ENCODE results near the gene FFAR1.

The FFAR1 gene, protein sequence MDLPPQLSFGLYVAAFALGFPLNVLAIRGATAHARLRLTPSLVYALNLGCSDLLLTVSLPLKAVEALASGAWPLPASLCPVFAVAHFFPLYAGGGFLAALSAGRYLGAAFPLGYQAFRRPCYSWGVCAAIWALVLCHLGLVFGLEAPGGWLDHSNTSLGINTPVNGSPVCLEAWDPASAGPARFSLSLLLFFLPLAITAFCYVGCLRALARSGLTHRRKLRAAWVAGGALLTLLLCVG (N-terminal part only)

DNA sequence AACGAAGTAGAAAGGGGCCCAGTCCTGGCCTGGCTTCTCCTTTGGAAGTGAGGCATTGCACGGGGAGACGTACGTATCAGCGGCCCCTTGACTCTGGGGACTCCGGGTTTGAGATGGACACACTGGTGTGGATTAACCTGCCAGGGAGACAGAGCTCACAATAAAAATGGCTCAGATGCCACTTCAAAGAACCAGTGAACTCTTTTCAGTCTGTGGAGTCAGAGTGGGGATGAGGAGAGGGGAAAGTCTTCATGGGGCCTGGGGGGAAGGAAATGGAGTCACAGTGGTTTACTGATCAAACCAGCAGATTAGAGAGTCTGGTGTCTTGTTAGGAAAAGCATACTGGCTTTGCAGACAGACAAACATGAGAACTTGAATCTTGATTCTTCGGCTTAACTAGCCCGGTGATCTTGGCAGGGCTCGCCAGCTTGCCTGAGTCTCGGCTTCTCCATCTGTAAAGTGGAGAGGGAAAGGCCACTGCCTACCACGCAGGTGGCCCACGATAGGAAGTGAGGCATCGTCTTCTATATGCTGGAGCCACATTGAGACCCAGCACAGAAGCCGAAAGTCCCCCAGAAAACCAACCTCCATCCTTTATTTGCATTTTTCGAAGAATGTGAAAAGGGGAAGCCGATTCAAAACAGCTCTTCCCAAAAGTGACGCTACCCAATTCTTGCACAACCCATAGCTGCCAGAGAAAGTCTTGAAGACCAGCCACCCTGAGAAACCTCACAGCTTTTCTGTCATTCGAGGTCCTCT lies at the start of gene FFAR1:
FFAR1 (plus strand) TSS at position 732 of the 759 bp plus-strand sequence. CDS start 3,650 bp downstream, outside the sequence.
- DNase-seq = peak in 2 of 56 donors; percentile 2 to 25

DNA sequence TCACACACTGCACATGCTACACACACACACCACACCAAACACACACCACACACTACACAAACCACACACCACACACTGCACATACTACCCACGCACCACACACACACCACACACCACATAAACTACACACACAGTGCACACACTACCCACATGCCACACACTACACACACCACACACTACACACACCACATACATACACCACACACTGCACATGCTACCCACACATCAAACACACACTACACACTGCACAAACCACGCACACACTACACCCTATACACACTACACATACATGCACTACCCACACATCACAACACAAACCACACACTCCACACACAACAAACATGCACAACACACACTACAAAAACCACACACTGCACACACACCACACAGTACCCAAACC lies 49.8 kb upstream of the FFAR1 start:
- DNase-seq = no peak

DNA sequence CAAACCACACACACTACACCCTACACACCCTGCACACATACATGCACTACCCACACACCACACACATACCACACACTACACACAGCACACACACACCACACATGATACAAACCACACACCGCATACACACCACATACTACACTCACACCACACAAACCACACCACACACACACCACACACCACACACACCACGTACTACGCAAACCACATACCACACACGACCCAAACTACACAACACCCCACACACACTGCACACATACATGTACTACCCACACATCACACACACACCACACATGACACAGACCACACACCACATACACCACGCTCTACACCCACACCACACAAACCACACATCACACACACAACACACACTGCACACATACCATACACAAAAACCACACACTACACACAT lies 49.1 kb upstream of the FFAR1 start:
- no peak for DNase-seq

DNA sequence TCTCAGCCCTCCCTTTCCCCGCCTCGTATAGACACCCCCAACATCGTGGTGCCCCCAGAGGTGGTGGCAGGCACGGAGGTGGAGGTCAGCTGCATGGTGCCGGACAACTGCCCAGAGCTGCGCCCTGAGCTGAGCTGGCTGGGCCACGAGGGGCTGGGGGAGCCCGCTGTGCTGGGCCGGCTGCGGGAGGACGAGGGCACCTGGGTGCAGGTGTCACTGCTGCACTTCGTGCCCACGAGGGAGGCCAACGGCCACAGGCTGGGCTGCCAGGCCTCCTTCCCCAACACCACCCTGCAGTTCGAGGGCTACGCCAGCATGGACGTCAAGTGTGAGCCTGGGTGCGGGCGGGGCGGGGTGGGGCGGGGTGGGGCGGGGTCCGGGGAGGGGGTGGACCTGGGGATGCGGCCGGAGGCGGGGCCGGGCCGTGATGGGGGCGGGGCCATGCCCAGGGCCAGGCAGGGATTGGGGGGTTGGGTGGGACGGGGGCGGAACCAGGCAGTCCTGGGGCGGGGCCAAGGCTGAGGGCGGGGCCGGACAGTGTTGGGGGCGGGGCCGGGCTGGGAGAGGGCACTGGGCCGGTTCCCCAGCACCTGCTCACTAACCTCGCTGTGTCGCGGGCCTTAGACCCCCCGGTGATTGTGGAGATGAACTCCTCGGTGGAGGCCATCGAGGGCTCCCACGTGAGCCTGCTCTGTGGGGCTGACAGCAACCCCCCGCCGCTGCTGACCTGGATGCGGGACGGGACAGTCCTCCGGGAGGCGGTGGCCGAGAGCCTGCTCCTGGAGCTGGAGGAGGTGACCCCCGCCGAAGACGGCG lies 48.0 kb upstream of the FFAR1 start:
- DNase-seq = peak in 44 of 56 donors; percentile 17 to 82 (median 54)

DNA sequence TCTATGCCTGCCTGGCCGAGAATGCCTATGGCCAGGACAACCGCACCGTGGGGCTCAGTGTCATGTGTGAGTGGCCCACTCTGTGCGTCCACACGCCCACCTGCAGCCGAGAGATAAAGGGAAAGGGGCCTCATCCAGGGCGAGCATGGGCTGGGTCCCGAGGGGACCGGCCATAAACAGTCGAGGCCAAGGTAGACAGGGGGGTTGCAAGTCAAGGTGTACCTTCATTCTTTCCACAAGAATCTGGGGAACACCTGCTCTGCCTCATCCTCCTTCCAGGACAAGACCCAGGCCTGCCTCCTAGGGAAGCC lies 47.4 kb upstream of the FFAR1 start:
- no peak for DNase-seq

DNA sequence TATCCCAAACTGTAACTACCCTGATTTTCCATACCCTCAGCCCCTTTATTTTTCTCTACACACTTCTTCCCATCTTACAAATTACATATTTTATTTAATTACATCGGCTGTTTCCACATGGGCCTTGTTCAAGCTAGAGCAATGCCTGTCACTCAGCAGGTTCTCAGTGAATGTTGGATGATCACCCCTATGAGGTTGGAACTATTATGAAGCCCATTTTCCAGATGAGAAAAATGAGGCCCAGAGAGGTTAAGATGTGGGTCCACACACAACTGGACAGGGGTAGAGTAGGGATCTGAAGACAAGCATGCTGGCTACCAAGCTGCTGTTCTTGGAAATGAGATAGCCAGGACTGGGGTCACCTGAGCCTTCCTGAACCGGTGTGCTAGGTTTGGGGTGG lies 45.7 kb upstream of the FFAR1 start:
- DNase-seq = no peak

DNA sequence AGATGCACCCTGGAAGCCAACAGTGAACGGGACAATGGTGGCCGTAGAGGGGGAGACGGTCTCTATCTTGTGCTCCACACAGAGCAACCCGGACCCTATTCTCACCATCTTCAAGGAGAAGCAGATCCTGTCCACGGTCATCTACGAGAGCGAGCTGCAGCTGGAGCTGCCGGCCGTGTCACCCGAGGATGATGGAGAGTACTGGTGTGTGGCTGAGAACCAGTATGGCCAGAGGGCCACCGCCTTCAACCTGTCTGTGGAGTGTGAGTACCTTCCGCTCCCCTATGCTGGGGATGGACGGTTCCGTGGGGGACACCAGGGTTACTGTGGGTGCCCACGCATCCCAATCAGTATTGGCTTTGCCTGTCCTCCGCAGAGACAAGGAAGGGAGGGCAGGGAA lies 45.3 kb upstream of the FFAR1 start:
- DNase-seq = no peak

DNA sequence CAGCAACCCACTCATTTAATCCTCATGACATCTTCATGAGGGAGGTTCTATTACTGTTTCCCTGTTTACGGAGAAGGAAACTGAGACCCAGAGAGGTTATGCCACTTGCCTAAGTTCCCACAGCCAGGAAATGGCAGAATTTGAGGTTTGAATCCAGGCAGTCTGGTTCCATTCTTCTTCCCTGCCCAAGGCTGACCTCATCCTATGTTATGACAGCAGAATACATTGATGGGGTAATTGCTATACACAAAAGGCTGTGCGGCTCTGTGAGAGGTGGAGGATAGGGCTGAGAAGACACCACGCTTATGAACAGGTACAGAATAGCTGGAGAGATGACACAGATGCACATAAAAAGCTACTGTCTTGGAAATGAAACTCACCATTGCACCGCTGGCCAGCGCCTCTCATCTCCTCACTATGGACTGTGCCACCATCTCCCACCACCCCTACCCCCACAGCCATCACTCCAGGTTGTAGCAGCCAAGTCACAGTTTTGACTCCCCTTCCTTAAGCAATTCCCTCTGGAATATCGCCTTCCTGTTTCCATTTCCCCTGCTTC lies 44.3 kb upstream of the FFAR1 start:
- no peak for DNase-seq

DNA sequence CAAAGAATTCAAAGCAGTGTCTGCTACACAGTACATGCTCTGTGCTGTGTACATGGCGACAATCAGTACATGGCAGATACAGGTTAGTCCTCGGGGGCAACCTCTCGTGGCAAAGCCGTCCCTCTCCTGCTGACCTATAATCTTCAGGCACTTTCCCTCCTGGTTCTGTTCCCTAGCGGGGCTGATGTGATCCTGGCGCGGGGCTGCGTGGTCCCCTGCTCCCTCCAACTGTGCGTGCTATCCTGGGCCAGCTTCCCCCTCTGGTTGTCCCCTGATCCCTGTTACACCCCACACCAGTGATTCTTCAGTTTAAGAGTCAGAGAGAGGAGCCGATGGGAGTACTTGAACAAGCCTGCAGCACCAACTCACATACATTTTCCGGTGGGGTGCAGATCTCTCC lies 43.7 kb upstream of the FFAR1 start:
- DNase-seq = no peak

DNA sequence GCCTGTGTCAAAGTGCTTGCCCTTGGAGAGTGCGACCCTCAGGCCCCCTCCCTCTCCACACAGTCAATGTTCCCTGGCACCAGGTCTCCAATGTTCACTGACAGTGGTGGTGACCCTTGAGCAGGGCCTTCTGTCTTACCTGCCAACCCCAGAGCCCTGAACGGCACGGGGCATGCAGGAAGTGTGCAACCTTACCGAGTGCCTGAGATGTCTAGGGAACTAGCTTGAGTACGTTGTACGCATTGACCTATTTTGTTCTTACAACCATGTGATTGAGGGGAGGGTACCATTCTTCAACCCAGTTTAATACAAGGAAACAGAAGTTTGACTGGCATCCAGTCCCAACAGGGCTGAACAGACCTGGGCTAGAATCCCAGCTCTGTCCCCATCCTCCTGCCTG lies 42.5 kb upstream of the FFAR1 start:
- DNase-seq = no peak

DNA sequence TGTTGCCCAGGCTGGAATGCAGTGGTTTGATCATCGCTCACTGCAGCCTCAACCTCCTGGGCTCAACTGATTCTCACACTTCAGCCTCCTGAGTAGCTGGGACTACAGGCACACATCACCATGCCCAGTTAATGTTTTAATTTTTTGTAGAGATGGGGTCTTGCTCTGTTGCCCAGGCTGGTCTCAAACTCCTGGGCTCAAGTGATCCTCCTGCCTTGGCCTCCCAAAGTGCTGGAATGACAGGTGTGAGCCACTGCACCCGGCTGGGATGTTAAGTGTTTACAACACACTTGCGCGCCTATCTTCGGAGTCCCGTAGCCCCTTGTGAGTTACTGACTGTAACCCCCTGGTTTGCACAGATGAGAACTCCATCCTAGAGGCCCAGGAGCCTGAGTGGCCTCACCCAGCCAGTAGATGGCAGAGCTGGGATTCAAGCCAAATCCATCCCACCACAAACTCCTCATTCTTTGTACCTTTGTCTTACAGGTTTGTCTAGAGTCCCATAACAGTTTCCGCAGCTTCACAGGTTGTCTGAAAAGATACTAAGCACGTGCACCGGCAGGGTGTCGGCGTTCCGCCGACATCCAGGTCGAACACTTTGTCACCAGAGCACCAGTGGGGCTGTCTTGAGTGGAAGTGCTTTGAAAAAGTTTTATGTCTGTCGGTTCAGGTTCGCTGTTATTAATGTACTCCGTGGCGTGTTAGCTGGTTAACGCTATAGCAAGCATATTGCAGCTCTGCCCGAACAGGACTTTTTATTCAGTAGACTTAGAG lies 41.0 kb upstream of the FFAR1 start:
- no peak for DNase-seq

DNA sequence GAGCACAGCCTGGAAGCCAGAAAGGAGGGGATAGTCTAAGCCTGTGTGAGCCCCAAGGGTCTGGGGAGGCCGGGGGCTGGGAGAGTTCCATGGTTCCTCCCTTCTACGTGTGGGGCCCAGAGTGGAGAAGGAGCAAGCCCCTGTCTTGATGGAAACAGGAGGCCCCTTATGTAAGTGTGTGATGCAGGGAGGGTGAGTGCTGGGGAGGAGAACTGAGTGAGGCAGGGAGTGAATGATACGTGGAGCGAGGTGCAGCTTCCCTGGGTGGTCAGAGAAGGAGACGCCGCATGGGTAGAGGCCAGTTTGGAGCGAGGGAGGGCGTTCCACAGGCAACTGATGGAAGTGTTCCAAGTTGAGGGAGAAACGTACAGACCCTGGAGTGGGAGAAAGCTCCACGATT lies 39.8 kb upstream of the FFAR1 start:
- no peak for DNase-seq

DNA sequence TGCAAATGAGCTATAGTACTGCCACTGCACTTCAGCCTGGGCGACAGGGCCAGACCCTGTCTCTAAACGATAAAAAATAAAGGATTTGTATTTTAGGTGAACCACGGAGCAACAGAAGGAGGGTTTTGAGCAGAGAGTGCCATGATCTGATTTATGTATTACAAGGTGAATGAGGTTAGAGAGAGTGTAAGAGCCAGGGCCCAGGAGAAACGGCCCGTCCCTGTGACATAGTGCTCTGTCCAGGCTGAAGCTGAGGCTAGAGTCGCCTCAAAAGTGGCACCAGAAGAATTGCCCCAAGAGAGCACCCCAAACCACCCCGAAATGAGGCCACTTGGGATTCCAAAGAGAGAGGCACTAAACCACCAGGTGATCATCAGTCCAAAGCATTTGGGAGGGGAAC lies 38.8 kb upstream of the FFAR1 start:
- DNase-seq = no peak

DNA sequence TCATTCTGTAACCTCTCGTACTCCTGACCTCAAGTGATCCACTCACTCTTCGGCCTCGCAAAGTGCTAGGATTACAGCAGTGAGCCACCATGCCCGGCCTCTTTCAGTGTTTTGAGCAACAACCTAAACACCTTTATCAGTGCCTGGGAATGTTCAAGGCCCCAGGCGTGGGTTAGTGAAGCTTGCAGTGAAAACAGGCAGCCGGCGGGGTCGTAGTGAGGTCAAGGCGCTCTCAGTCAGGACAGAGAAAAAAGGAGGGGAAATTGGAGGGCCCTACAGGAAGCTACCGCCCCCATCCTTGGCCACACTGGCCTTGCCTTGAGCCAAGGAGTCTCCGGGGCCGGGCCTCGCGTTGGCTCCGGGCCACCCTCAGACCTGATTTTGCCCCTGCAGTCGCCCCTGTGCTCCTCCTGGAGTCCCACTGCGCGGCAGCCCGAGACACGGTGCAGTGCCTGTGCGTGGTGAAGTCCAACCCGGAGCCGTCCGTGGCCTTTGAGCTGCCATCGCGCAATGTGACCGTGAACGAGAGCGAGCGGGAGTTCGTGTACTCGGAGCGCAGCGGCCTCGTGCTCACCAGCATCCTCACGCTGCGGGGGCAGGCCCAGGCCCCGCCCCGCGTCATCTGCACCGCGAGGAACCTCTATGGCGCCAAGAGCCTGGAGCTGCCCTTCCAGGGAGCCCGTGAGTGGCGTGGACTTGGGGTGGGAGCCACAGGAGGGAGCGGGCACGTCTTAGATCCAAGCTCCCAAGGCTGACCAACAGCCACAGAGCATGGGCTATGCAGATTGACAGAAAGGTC lies 38.0 kb upstream of the FFAR1 start:
- no peak for DNase-seq

DNA sequence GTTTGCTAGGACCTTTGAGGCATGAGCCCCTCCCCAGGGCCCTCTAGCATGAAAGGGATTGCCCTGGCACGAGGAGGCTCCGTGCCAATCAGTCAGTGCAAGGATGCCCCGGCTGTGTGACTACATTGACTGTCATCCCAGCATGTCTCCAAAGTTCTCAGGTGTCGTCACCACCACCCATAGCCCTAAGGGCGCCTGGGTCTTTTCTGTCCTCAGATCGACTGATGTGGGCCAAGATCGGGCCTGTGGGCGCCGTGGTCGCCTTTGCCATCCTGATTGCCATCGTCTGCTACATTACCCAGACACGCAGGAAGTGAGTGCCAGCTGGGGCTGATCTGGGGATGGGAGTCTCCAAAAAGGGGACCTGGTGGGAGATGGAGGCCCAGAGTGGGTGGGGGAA lies 37.4 kb upstream of the FFAR1 start:
- no peak for DNase-seq

DNA sequence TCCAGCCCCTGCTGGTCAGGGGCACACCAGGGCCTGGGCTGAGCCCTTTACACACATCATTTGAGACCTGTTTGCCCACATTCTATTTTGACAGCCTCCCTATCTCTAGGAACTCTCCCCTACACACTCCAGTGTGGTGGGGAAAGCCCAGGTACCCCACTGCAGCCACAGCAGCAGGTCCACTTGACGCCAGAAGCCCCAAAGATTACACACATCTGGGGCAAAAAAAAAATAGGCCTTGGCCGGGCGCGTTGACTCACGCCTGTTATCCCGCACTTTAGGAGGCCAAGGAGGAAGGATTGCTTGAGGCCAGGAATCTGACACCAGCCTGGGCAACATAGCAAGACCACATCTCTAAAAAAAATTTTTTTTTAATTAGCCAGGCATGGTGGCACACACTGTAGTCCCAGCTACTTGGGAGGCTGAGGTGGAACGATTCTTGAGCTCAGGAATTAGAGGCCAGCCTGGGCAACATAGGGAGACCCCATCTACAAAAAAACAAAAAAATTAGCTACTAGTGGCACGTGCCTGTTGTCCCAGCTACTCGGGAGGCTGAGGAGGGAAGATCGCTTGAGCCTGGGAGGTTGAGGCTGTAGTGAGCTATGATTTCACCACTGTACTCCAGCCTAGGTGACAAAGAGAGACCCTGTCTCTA lies 36.8 kb upstream of the FFAR1 start:
- no peak for DNase-seq

DNA sequence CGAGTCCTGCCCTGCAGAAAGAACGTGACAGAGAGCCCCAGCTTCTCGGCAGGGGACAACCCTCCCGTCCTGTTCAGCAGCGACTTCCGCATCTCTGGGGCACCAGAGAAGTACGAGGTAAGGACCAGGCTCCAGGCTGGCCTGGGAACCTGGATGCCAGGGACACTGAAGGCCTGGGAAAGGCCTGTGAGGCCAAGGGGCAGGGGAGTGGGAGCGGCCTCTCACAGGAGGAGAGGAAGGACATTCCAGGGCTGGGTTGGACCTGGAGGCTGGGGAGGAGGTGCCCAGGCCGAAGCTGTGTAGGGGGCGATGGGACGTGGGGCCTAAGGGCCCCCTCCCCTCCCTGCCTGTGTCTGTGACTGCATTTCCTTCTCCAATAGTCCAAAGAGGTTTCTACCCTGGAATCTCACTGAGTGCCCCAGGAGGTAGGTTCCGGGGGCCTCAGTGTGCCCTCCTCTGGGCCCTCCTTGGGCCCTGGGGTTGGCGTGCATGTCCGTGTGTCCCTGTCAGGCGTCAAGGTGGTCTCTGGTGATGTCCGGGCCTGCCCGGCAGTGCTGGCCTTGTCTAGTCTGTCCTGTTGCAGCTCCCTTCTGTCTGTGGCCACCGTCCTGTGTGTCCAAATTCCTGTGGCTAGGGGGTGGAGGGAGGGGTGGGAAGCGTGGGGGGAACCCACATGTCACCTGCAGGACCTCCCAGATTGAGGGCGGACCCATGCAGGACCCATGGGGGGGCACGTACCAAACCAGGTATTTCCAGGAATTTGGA lies 35.6 kb upstream of the FFAR1 start:
- DNase-seq = no peak

DNA sequence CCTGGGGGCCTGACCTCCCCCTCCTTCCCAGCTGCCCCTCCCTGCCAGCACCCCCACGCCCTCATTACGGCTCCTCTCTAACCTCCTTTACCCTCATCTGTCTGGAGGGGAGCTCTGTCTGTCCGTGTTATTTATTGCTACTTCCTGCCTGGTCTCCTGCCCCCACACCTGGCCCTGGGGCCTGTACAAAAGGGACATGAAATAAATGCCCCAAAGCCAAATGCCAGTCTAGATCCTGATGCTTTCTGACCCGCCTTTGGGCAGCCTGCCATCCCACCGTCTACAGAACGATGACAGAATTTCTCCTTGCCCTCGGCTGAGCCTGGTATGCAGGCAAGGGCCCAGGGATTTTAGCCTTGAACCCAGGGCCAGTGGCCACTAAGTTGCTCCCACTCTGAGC lies 34.1 kb upstream of the FFAR1 start:
- no peak for DNase-seq

DNA sequence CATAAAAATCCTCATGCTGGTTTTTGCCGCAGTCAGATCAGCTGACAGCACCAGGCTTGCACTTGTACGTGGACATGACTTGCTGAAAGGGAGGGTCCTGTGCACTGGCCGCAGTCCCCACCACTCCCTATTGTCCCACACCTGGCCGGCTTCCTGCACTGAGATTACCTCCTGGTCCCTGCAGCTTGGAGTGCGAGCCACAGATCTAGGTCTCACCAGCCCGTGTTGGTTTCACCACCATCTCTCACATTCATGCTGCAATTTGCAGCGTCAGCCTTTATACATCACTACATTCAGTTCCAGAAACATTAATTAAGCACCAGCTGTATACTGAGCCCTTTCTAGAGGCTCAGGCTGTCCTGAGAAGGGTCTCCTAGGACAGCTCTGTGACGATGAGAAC lies 33.7 kb upstream of the FFAR1 start:
- no peak for DNase-seq
